MV-4-11 (cell line): ENCODE measurements around the gene ERBB4.
A peak's percentile ranks its signal among the peaks of the same experiment; 100 is the strongest.
"Not testable (repeated sequence)": the region's sequence is repeated elsewhere in the genome, so short reads cannot be mapped to it uniquely, and the experiment has no call there.

Experiments
- DNase-seq: peaks from one replicate; lab custom pipeline; 2025; lab: John Stamatoyannopoulos, UW

The ERBB4 gene

DNA sequence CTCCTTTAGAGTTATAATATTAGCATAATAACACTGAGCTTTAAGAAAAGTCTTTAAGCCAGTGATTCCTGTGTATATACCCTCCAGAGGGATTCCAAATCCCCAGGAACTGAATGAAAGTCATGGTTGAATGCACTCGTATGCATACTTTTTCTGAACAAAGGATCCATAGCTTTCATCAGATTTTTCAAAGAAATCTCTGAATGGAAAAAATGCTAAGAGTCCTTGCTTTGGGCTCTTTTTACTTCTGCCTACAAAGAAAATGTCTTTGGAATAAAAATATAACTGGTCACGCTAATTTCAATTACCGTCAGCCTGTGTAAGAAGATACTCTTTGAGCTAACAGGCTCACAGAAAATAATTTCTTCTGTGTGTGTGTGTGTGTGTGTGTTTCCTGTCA, 939.5 kb downstream of the ERBB4 start:
- no peak for DNase-seq

DNA sequence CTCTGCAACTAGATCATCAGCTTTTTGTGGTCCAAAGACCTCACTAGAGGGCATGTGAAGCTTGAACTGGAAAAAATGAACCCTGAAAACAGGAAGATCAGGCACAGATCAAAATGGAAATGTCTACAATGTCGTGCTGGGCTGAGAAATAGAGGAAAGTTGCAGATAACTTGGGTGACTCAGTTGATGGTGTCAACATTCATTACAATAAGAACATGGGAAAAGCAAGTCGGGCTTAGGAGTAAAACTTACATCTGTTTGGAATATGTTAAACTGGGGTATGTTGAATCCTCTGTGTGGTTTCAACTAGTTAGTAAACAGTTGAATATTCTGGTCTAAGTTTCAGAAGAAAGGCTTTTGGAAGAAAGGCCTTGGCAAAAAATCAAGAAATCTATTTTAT, 940.4 kb downstream of the ERBB4 start:
- no peak for DNase-seq

DNA sequence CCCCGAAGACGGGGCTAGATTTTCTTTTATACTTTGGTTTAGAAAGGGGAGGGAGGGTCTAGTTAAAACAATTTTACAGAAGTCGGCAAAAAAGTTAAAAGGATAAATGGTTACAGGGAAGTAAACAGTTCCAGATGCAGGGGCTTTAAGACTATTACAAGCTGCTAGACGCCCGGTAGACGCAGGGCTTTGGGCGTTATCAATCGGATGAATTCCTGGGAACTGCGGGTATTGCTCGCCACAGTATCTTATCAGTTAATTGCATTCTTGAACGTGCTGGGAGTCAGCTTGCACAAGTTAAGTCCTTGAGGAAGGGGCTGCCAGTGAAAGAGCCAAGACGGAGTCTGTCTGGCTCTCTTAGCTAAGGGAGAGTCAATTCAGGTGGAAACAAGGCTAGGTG, 946.6 kb downstream of the ERBB4 start:
- not testable (repeated sequence) for DNase-seq

DNA sequence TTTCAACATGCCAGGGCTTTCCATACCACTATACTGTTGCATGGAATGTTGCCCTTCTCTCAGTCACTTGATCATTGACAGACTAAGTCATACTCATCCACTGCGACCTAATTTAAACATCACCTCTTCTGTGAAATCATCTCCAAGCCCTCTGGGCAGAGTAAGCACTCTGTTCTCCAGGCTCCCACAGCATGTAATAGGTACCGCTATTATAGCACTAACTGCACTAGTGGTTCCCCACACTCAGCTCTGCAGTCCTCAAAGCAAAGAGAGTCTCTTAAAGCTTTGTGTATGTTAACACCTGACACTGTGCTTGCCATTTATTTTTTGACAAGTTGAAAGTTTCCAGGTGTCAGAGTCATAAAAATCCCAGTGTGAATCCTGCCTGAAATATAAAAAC, 947.2 kb downstream of the ERBB4 start:
- DNase-seq: no peak

DNA sequence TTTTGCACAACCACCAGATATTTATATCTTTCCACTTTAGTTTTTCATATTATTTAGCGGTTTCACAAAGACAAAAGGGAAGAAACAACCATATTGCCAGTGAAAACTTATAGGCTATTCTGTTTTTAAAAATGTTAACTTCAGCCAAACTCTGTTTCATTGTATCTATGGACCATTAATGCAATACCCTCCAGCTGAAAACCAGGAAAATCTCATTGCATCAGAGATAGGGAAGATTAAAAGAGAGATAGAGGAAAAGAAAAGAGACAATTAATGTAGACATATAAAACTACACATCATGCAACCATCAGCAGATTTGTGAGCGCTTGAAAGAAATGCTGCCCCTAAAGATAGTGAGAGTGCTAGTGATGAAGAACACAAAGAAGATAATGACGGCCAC, 970.2 kb downstream of the ERBB4 start:
- no peak for DNase-seq

GRCh38 chr2:211564441-211564840, 974.2 kb downstream of the ERBB4 start:
- DNase-seq: no peak

DNA sequence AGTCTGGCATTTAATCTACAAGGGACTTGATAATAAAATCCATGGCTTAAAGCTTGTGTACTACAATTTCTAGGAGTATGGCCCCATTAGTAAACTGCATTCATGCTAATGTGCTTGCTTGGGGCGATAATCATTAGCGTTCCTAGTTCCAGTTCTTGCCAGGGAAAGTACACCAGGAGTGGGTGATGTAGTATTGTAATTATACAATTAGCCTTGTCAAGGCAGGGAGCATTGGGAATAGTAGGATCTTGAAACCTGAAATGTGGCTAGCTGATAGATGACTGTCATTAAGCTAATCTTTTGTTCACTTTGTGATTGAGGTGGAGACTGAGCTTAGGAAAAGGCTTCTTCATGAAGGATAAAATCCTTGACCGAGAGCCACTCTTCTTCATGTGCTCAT, 993.0 kb downstream of the ERBB4 start:
- DNase-seq: no peak

GRCh38 chr2:211534632-211535031, 1004.0 kb downstream of the ERBB4 start:
- no peak for DNase-seq

GRCh38 chr2:211524248-211524647, 1014.4 kb downstream of the ERBB4 start:
- DNase-seq: not testable (repeated sequence)

- DNase-seq: peak; percentile 16
Measured at GRCh38 chr2:211516537-211516936, 1022.1 kb downstream of the ERBB4 start.

GRCh38 chr2:211514049-211514448, 1024.6 kb downstream of the ERBB4 start:
- no peak for DNase-seq

DNA sequence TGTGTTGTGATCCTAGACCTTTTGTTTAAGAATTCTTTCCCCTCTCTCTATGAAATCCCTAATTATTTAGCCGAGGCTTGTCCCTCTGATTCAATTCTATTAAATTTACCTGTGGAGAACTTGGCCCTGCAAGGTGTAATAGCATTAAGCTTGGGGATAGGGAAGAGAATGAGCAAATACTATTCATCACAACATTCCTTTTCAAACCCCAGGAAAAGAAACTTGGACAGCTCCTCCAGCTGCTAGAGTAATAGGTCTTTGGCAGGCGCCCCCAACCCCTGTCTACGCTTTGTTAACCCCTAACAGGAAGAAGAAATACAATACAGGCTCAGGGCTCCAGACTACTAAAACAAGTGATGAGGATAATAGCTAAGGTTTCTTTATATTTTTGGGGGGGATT, 1025.2 kb downstream of the ERBB4 start:
- no peak for DNase-seq

DNA sequence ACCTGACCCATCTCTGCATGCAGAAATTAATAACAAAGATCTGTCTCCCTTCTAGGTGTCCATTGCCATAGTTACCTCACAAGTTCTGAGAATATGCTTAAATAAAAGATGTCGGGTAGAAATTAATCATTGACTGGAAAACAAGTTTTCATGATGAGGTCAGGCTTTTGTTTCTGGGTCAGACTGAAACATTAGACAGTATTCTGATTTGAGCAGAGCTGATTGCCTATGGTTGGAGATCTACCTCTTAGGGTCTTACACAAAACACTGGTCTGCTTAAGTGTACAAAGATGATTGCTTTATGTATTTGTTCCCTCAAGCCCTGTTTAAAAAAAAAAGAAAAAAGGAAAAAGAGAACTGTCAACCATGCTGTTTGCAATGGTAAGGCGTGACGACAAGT, 1025.8 kb downstream of the ERBB4 start:
- no peak for DNase-seq

DNA sequence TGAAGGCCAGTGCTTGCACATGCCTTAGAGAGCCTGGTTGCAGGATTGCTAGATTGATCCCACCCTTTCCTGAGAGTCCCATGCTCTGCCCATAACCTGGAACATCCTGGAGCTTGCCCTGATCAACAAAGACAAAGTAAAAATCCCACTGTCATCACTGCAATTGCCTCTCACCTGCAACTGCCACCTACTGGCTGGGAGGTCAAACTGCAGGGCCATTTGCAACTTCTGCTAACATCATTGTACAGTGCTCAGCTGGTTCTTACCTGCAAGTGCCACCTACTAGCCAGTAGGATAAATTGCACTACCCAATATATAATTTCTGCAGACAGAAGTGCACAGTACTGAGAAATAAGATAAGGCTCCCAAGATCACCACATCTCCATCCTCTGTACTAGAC, 1034.7 kb downstream of the ERBB4 start:
- no peak for DNase-seq

DNA sequence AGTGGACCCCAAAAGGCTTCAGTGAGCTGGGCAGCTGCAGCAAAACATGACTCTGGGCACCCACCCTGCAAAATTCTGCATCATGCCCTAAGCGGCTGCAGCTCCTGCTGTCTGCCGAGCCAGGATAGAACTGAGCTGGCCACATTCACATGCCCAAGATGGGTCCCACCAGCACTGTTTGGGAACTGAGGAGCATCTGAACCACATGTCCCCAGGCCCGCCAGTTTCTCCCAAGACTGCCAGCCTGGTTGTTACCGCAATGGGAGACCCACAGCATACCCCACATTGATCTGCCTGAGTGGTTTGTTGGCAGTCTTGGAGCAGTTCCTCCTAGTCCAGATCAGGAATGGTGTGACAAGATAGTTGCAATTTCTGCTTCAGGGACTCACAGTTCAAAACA, 1035.4 kb downstream of the ERBB4 start:
- no peak for DNase-seq

- DNase-seq: no peak
Measured at GRCh38 chr2:211498551-211499205, 1039.9 kb downstream of the ERBB4 start.

DNA sequence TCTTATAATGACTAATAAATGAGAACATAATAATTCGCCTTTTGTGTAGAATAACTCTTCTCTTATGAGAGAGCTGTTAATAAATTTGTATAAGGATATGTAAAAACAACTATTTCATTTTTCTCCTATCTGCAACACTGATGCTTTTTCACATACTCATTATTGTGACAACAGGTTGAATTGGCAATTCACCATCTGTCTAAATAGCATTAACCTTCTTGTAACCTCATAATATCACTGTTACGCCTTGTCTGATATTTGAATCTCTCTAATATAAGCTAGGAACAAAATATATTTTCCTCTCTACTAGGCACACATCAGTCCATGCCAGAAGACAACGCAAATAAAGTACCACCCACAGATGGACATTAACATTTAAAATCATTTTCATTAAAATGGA, 1043.3 kb downstream of the ERBB4 start:
- DNase-seq: no peak

DNA sequence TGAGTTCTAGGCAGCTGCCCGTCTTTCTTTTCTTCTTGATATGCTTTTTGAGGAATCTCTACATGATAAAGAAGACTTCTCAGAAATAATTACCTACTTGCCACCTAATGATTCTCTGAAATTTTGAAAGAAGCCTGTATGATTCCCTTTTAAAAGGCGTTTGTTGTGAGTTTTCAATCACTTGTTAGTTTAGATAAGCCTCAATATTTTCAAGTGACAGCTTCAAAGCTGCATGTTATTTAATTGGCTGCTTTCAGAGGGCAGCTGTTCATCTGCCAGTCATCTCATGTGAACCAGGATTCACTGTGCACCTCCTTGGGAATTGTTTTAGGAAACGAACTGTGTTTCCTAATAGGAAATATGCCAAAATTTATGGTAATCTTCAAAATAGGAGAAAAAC, 1044.1 kb downstream of the ERBB4 start:
- DNase-seq: no peak

GRCh38 chr2:211494085-211494484, 1044.5 kb downstream of the ERBB4 start:
- no peak for DNase-seq

- DNase-seq: no peak
Measured at GRCh38 chr2:211487733-211488132, 1050.9 kb downstream of the ERBB4 start.

- DNase-seq: no peak
Measured at GRCh38 chr2:211479536-211480150, 1059.0 kb downstream of the ERBB4 start.

GRCh38 chr2:211477537-211478275, 1060.9 kb downstream of the ERBB4 start:
- DNase-seq: no peak

DNA sequence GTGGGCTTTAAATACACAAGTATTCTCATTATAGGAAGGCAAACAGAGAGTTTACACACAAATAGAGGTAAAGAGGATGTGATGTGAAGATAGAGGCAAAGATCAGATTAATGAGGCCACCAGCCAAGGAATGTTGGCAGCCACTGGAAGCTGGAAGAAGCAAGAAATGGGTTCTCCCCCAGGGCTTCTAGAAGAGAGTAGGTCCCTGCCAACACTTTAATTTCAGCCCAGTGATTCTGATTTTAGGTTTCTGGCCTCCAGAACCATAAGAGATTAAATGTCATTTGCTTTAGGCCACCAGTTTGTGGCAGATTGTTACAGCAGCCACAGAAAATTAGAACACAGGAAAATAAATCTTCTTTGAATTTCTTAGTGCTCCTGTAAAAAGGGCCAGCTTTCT, 1065.5 kb downstream of the ERBB4 start:
- no peak for DNase-seq
